Astrocyte of the spinal cord (primary cell): Measurements from ENCODE around the gene ST3GAL5.

Experiments
- DNase-seq: peaks from one replicate; pipeline ENCODE4 v3.0.0; 2011; ENCODE audit warnings: low read depth, low spot score
- H3K4me3 ChIP-seq: 2 replicates; pipeline ENCODE4 v1.5.1; 2011; ENCODE audit warnings: low read depth, mild to moderate bottlenecking, low read length, moderate library complexity
- in situ Hi-C: cut with HindIII; loops from 2 replicates; pipeline ENCODE4 v1.10.0; 2017; ENCODE audit warnings: low sequenced_read_pairs
- TF ChIP-seq, protein P1 (sequence below): IDR thresholded peaks from 2 replicates; pipeline ENCODE4 v1.5.1; 2012; ENCODE audit warnings: low read depth, mild to moderate bottlenecking, low read length, inconsistent platforms

ST3GAL5 gene

DNA sequence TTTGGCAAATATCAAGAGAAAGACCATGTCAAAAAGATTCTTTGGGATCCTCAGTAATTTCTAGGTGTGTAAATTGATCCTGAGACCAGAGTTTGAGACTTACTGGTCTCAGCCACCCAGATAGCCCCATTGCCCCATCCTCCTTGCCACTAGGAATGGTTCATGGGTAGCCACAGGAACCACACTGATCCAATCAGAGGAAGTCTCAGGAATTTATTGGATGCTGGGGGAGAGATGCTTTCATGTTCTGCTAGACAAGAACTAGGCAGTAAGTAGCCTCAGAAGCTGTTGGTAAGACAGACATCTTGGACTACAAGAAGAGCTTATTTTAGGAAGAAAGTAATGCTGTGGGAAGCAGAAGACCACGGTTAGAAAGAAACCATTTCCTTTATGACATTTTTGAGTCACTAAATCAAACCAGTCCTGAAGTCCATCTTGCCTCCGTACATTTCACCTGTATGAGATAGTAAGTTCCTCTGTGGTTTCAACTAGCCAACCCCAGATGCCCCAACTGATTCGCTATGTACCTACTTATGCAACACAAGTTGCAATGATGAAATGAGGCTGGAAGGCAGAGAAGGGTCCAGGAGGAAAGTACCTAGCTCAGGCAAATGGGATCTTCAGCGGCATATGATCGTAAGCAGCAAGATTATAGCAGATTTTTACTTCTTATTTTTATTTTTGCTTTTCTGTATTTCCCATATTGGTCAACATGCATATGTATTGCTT, 3.6 kb upstream of the ST3GAL5 start:
- TF ChIP-seq, protein P1, sequence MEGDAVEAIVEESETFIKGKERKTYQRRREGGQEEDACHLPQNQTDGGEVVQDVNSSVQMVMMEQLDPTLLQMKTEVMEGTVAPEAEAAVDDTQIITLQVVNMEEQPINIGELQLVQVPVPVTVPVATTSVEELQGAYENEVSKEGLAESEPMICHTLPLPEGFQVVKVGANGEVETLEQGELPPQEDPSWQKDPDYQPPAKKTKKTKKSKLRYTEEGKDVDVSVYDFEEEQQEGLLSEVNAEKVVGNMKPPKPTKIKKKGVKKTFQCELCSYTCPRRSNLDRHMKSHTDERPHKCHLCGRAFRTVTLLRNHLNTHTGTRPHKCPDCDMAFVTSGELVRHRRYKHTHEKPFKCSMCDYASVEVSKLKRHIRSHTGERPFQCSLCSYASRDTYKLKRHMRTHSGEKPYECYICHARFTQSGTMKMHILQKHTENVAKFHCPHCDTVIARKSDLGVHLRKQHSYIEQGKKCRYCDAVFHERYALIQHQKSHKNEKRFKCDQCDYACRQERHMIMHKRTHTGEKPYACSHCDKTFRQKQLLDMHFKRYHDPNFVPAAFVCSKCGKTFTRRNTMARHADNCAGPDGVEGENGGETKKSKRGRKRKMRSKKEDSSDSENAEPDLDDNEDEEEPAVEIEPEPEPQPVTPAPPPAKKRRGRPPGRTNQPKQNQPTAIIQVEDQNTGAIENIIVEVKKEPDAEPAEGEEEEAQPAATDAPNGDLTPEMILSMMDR, result no peak
- in situ Hi-C loops, result no loop called here
- H3K4me3 ChIP-seq, result no peak overlapping the region
- no peak for DNase-seq

DNA sequence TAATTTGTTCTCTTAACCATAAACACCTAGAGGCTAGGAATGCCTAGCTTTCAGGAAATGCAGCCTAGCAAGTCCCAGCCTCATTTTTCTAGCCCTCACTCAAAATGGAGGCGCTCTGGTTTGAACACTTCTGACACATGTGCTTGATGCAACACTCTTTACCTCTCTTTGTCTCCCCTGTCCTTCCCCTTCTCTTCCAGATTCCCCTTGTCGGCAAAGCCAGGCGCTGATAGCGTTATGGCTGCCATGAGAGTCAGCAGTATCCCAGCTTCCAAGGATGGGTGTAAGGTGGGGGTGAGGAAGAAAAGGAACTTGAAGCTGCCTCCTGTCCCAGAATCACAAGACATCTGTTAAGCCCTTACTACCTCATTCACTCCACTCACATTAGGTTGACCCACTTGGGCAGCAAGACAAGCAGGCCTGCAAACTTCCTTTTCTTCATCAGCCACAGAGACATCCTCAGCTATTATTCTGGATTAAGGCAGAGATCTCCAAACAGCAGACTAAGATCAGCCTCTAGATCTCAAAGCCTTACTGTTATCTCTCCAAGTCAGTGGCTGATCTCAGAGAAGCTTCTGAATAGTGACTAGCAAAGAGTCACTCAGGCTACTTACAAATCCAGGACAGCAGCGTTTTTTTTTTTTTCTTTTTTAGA, 1.9 kb upstream of the ST3GAL5 start:
- H3K4me3 ChIP-seq, result no peak overlapping the region
- no peak for DNase-seq
- TF ChIP-seq, protein P1, result no peak
- in situ Hi-C loops, result no loop called here

GRCh38 chr2:85889627-85890281, 964 bp upstream of the ST3GAL5 start:
- TF ChIP-seq, protein P1, result no peak
- in situ Hi-C loops, result no loop called here
- DNase-seq, result peak; percentile 28
- H3K4me3 ChIP-seq, result peak overlapping the region; percentile 62

- TF ChIP-seq, protein P1, result no peak
- in situ Hi-C loops, result no loop called here
- no peak for DNase-seq
- H3K4me3 ChIP-seq, result peak overlapping the region; percentile 62
Measured at GRCh38 chr2:85888020-85888683, 638 bp downstream of the ST3GAL5 start.

GRCh38 chr2:85887566-85888019, 1.2 kb downstream of the ST3GAL5 start:
- in situ Hi-C loops, result no loop called here
- TF ChIP-seq, protein P1, result peak; percentile 29
- DNase-seq, result peak; percentile 24
- H3K4me3 ChIP-seq, result peak overlapping the region; percentile 62

GRCh38 chr2:85886590-85886989, 2.2 kb downstream of the ST3GAL5 start:
- in situ Hi-C loops, result no loop called here
- TF ChIP-seq, protein P1, result no peak
- H3K4me3 ChIP-seq, result peak overlapping the region; percentile 62
- peak; percentile 87 for DNase-seq
